Panc1 (cell line): ENCODE measurements around the gene HSP90B1. TPM values are rescaled to one million over a fixed set of nuclear protein-coding genes. Genes with fewer than 3 reads are reported as not detected.

Source experiments
- ATAC-seq: fragments of 200-7000 bp; cut with Tn5 transposase; 2 replicates; pipeline ENCODE4 v1.9.1; 2020; ENCODE audit warnings: mild to moderate bottlenecking, moderate library complexity
- BruUV-seq: library from RNA; stranded (reverse); fragments of 400-500 nt; replicated peaks from 2 replicates; lab custom pipeline; 2021; lab: Mats Ljungman, UMichigan
- CTCF ChIA-PET: fragments of 300-600 bp; sonication (Branson Sonifier 250); formaldehyde crosslinking; loops from one replicate; lab custom pipeline; 2022; ENCODE audit warnings: antibody characterized with exemption; lab: Charles Lee
- POLR2A ChIA-PET: fragments of 300-600 bp; sonication (Branson Sonifier 250); formaldehyde crosslinking; loops from one replicate; lab custom pipeline; 2022; ENCODE audit warnings: antibody characterized with exemption; lab: Charles Lee
- DNase-seq: peaks from one replicate; pipeline ENCODE4 v3.0.0-alpha.2; 2010; ENCODE audit warnings: low read depth, low spot score
- H3K27ac ChIP-seq: 2 replicates; pipeline ENCODE4 v1.5.1; 2011; ENCODE audit warnings: mild to moderate bottlenecking, low read length, inconsistent platforms
- H3K27me3 ChIP-seq: fragments of 200-500 bp; sonication (Bioruptor generic); 2 replicates; pipeline ENCODE4 v1.6.0; 2014; ENCODE audit warnings: low read length, inconsistent platforms; ENCODE audit not compliant: control insufficient read depth, insufficient read depth
- H3K36me3 ChIP-seq: fragments of 200-500 bp; sonication (Bioruptor generic); 2 replicates; pipeline ENCODE4 v1.5.1; 2014; ENCODE audit warnings: inconsistent platforms, mild to moderate bottlenecking, low read length, moderate library complexity; ENCODE audit not compliant: control insufficient read depth, insufficient read depth
- H3K4me1 ChIP-seq: 2 replicates; pipeline ENCODE4 v1.5.1; 2011; ENCODE audit warnings: inconsistent platforms, mild to moderate bottlenecking, low read length, moderate library complexity; ENCODE audit not compliant: control insufficient read depth, insufficient read depth
- H3K4me3 ChIP-seq, 2 experiments: 2 replicates each; pipeline ENCODE4 v1.5.1; 2011 to 2012; ENCODE audit warnings: low read depth in 2 of 2, low read length in 2 of 2, mild to moderate bottlenecking in 2 of 2, inconsistent platforms in 1 of 2, moderate library complexity in 1 of 2
- H3K9me3 ChIP-seq: fragments of 200-500 bp; sonication (Bioruptor generic); 2 replicates; pipeline ENCODE4 v1.5.1; 2014; ENCODE audit warnings: low read depth, mild to moderate bottlenecking, inconsistent platforms, low read length, moderate library complexity; ENCODE audit not compliant: control insufficient read depth, insufficient read depth
- CTCF ChIP-seq: fragments of 450-650 bp; IDR thresholded peaks from 2 replicates; pipeline ENCODE4 v1.5.1; 2017; ENCODE audit warnings: mild to moderate bottlenecking
- POLR2AphosphoS5 ChIP-seq: IDR thresholded peaks from 2 replicates; pipeline ENCODE4 v1.6.1; 2012; ENCODE audit warnings: mild to moderate bottlenecking, low read depth, low read length, moderate library complexity
- REST ChIP-seq, 2 experiments: IDR thresholded peaks; 2 replicates each; pipeline ENCODE4 v1.6.1; 2011 to 2012; ENCODE audit warnings: low read depth in 2 of 2, control low read depth in 1 of 2, low read length in 1 of 2, mild to moderate bottlenecking in 1 of 2, moderate library complexity in 1 of 2; ENCODE audit not compliant: insufficient read depth in 1 of 2
- SIN3A ChIP-seq: IDR thresholded peaks from 2 replicates; pipeline ENCODE4 v1.6.1; 2012; ENCODE audit warnings: low read depth, mild to moderate bottlenecking, low read length, moderate library complexity, borderline replicate concordance; ENCODE audit not compliant: insufficient read depth
- TCF7L2 ChIP-seq: IDR thresholded peaks from 2 replicates; pipeline ENCODE4 v1.6.1; 2011; ENCODE audit warnings: mild to moderate bottlenecking, low read depth, low read length, inconsistent platforms
- in situ Hi-C: cut with HindIII; loops from 2 replicates; pipeline ENCODE4 v1.10.0; 2016; ENCODE audit warnings: low sequenced_read_pairs, low pct_unique_long_range_greater_than_20kb
- intact Hi-C: fragments of 100-400 bp; cut with micrococcal nuclease; formaldehyde crosslinking; loops from one replicate; pipeline ENCODE4 v1.10.0; 2022; ENCODE audit not compliant: unreplicated experiment
- total RNA-seq: library from RNA; stranded (reverse); gene quantifications from one replicate; pipeline ENCODE4 v1.2.1, GENCODE V29; 2021; ENCODE audit not compliant: unreplicated experiment

HSP90B1 gene
- total RNA-seq, 1 experiment from 2014 or later: 503 TPM

- no peaks in the 10 kb centered on the region; the same call in 1 of the 2 replicates for H3K36me3 ChIP-seq
- no peak overlapping the region for H3K27ac ChIP-seq
- peaks cover 24% of the 10 kb centered on the region for H3K4me1 ChIP-seq
- in situ Hi-C loops: no loop called here
- CTCF ChIA-PET: no interaction called here
- H3K4me3 ChIP-seq: no peak overlapping the region
- POLR2A ChIA-PET: interaction anchor here (0.7 kb wide), 1 partner anchor 9 kb away, joined by 4 read pairs; no protein-coding TSS in a partner anchor
- BruUV-seq: no TSS peak
- TF ChIP-seq SIN3A (no peak), TCF7L2 (no peak), REST (IDR thresholded peaks at IDR 0.05; ENCODE audit: insufficient read depth in 1 of 2, low read depth in 2 of 2, low read length in 1 of 2) (no peak), CTCF (no peak), POLR2AphosphoS5 (no peak)
- intact Hi-C loops: no loop called here
- no peaks in the 10 kb centered on the region for H3K9me3 ChIP-seq
- ATAC-seq (no peak), DNase-seq (no peak)
- H3K27me3 ChIP-seq: no peaks in the 10 kb centered on the region
These were observed 30.5 kb downstream of the HSP90B1 start for GRCh38 chr12:103960616-103961227.

GRCh38 chr12:103962493-103962892 is 32.3 kb downstream of the HSP90B1 start:
- ChIA-PET CTCF (no interaction called here), POLR2A (interaction anchor here (0.6 to 0.7 kb wide), 3 partner anchors 13 to 288 kb away, joined by 3 to 6 read pairs (median 3); no protein-coding TSS in a partner anchor)
- TF ChIP-seq POLR2AphosphoS5 (no peak), CTCF (no peak), SIN3A (no peak)
- in situ Hi-C loops (no loop called here), intact Hi-C loops (no loop called here)
- Histone ChIP-seq H3K9me3 (no peaks in the 10 kb centered on the region), H3K4me3 (no peak overlapping the region), H3K27ac (no peak overlapping the region), H3K27me3 (no peaks in the 10 kb centered on the region), H3K4me1 (peaks cover 29% of the 10 kb centered on the region), H3K36me3 (peaks cover 4% of the 10 kb centered on the region)
- DNase-seq: no peak
- no peak for ATAC-seq
- no TSS peak for BruUV-seq
